Gastrocnemius medialis (tissue), 4 donors: Measurements from ENCODE around the gene VCX.

Experiments
- CTCF ChIP-seq, 5 experiments: fragments of 450-650 bp in 3 of 5; fragments of 200-600 bp in 2 of 5; sonication (generic) in 2 of 5; IDR thresholded peaks in 4 of 5; conservative IDR thresholded peaks in 1 of 5; 1 replicate in 4 of 5; 2 replicates in 1 of 5; pipeline ENCODE4 v1.5.1; 2016 to 2019; ENCODE audit warnings: antibody characterized with exemption in 5 of 5, mild to moderate bottlenecking in 3 of 5, moderate library complexity in 3 of 5
- POLR2A ChIP-seq, 2 donors: fragments of 450-650 bp; IDR thresholded peaks; one replicate each; pipeline ENCODE4 v1.6.1; 2017; ENCODE audit warnings: antibody characterized with exemption in 2 of 2, mild to moderate bottlenecking in 2 of 2, moderate library complexity in 2 of 2

- TF ChIP-seq CTCF (IDR thresholded peaks at IDR 0.05 in 4 of 5, conservative IDR thresholded peaks at IDR 0.05 in 1 of 5), result no peak
- no peak for TF ChIP-seq POLR2A (IDR thresholded peaks at IDR 0.05)
Measured at GRCh38 chrX:7889135-7889534, 46.2 kb downstream of the VCX start.
